ENCODE data around the gene OR5K1.

The OR5K1 gene

GRCh38 chr3:98462901-98463300 lies at the start of gene OR5K1:
Gene OR5K1, plus strand, starts transcription at chr3:98463201. Its CDS starts 6,376 bp downstream, at chr3:98469577.
- no peak for DNase-seq (ENCODE audit: low read depth in 2 of 2)

GRCh38 chr3:98432575-98432974 lies 30.4 kb upstream of the OR5K1 start:
- no peak for DNase-seq (ENCODE audit: low read depth in 2 of 2)

GRCh38 chr3:98433764-98434163 lies 29.2 kb upstream of the OR5K1 start:
- DNase-seq (ENCODE audit: low read depth in 2 of 2): no peak

GRCh38 chr3:98434412-98434811 lies 28.6 kb upstream of the OR5K1 start:
- no peak for DNase-seq (ENCODE audit: low read depth in 2 of 2)

GRCh38 chr3:98440283-98440682 lies 22.7 kb upstream of the OR5K1 start:
- no peak for DNase-seq (ENCODE audit: low read depth in 2 of 2)

- DNase-seq (ENCODE audit: low read depth in 2 of 2): no peak
Measured at GRCh38 chr3:98445949-98446406, 17.0 kb upstream of the OR5K1 start.

GRCh38 chr3:98449606-98450193 lies 13.3 kb upstream of the OR5K1 start:
- DNase-seq (ENCODE audit: low read depth in 2 of 2): no peak

- no peak for DNase-seq (ENCODE audit: low read depth in 2 of 2)
Measured at GRCh38 chr3:98450372-98450771, 12.6 kb upstream of the OR5K1 start.

- DNase-seq (ENCODE audit: low read depth in 2 of 2): no peak
Measured at GRCh38 chr3:98453827-98454226, 9.2 kb upstream of the OR5K1 start.

- no peak for DNase-seq (ENCODE audit: low read depth in 2 of 2)
Measured at GRCh38 chr3:98454929-98455328, 8.1 kb upstream of the OR5K1 start.

GRCh38 chr3:98457543-98457942 lies 5.5 kb upstream of the OR5K1 start:
- DNase-seq (ENCODE audit: low read depth in 2 of 2): no peak

- no peak for DNase-seq (ENCODE audit: low read depth in 2 of 2)
Measured at GRCh38 chr3:98460220-98460619, 2.8 kb upstream of the OR5K1 start.

- DNase-seq (ENCODE audit: low read depth in 2 of 2): no peak
Measured at GRCh38 chr3:98482717-98483482, 19.9 kb downstream of the OR5K1 start.

GRCh38 chr3:98483626-98484025 lies 20.6 kb downstream of the OR5K1 start:
- DNase-seq (ENCODE audit: low read depth in 2 of 2): no peak

GRCh38 chr3:98497381-98497780 lies 34.4 kb downstream of the OR5K1 start, which contains the start of gene OR5K2:
Gene OR5K2, plus strand, starts transcription at chr3:98497681. Its CDS starts 0 bp downstream, at chr3:98497681.
- DNase-seq (ENCODE audit: low read depth in 2 of 2): no peak

- DNase-seq (ENCODE audit: low read depth in 2 of 2): no peak
Measured at GRCh38 chr3:98500019-98500418, 37.0 kb downstream of the OR5K1 start.

GRCh38 chr3:98501270-98501669 lies 38.3 kb downstream of the OR5K1 start:
- no peak for DNase-seq (ENCODE audit: low read depth in 2 of 2)

GRCh38 chr3:98501863-98502576 lies 39.0 kb downstream of the OR5K1 start:
- no peak for DNase-seq (ENCODE audit: low read depth in 2 of 2)

- DNase-seq (ENCODE audit: low read depth in 2 of 2): no peak
Measured at GRCh38 chr3:98504539-98504938, 41.5 kb downstream of the OR5K1 start.

- DNase-seq (ENCODE audit: low read depth in 2 of 2): no peak
Measured at GRCh38 chr3:98508582-98508981, 45.6 kb downstream of the OR5K1 start.

- DNase-seq (ENCODE audit: low read depth in 2 of 2): no peak
Measured at GRCh38 chr3:98512576-98512975, 49.6 kb downstream of the OR5K1 start.

- DNase-seq (ENCODE audit: low read depth in 2 of 2): no peak
Measured at GRCh38 chr3:98513091-98513511, 50.1 kb downstream of the OR5K1 start.

GRCh38 chr3:98513736-98514135 lies 50.7 kb downstream of the OR5K1 start:
- DNase-seq (ENCODE audit: low read depth in 2 of 2): no peak
